Measurements from ENCODE around the gene SH3RF3.

SH3RF3 gene

GRCh38 chr2:109375131-109375561 lies 246.1 kb downstream of the SH3RF3 start:
- DNase-seq (ENCODE audit: low read depth, low spot score) = no peak

DNA sequence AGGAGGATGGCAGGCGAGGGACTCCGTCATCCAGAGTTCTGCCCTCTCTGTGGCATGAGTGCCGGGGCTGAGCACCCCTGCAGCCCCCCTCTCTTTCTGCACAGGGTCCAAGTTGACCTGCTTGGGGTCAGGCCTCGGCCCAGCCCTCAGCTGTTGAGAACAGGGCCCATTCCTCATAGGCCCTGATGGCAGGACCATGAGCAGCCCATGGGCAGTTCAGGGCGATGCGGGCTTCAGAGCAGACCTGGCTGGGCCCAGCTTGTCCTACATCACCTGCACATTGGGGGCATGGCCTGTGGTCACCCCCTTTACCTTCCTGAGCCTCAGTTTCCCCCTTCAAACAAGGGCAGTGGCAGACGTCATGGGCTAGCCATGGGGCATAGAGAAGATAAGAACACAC lies 246.7 kb downstream of the SH3RF3 start:
- DNase-seq (ENCODE audit: low read depth, low spot score) = no peak

- no peak for DNase-seq (ENCODE audit: low read depth, low spot score)
Measured at GRCh38 chr2:109376115-109376514, 247.1 kb downstream of the SH3RF3 start.

GRCh38 chr2:109376796-109377495 lies 247.9 kb downstream of the SH3RF3 start:
- no peak for DNase-seq (ENCODE audit: low read depth, low spot score)

GRCh38 chr2:109377976-109378375 lies 249.0 kb downstream of the SH3RF3 start:
- DNase-seq (ENCODE audit: low read depth, low spot score) = no peak

DNA sequence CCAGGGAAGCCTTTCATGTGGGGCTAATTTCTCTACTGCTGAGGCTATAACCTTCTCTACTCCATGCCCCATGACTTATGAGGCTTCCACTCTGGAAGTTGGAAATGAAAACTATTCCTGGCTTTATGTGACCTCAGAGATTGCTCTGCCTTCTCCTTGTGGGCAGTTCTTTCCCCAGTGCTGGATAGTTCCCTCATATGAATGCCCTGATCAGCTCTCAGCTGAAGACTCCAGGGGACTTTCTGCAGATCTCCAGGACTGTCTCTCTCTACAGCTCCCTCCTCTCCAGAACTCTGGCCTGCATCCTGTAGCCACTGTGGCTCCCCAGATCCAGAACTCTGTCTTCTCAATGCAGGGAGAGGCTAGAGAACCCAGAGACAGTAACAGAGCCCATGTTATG lies 249.7 kb downstream of the SH3RF3 start:
- DNase-seq (ENCODE audit: low read depth, low spot score) = no peak

DNA sequence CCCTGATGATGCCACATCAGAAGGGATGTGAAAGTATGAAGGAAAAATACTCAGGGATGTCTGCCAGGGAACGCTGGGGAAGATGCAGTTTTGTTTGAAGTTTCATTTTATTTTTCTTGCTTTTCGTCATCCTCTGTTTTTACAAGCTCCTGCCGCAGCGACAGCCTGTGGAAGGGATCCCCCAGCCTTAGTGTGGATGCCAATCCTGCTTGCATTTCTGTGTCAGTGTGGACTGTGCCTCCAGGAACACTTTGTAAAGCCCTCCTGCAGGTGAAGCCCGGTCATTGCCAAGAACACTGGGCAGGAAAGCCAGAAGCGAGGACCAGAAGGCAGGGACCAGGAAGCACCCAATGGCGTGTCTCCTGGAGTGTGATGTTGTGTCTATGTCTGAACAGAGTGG lies 250.5 kb downstream of the SH3RF3 start:
- no peak for DNase-seq (ENCODE audit: low read depth, low spot score)

DNA sequence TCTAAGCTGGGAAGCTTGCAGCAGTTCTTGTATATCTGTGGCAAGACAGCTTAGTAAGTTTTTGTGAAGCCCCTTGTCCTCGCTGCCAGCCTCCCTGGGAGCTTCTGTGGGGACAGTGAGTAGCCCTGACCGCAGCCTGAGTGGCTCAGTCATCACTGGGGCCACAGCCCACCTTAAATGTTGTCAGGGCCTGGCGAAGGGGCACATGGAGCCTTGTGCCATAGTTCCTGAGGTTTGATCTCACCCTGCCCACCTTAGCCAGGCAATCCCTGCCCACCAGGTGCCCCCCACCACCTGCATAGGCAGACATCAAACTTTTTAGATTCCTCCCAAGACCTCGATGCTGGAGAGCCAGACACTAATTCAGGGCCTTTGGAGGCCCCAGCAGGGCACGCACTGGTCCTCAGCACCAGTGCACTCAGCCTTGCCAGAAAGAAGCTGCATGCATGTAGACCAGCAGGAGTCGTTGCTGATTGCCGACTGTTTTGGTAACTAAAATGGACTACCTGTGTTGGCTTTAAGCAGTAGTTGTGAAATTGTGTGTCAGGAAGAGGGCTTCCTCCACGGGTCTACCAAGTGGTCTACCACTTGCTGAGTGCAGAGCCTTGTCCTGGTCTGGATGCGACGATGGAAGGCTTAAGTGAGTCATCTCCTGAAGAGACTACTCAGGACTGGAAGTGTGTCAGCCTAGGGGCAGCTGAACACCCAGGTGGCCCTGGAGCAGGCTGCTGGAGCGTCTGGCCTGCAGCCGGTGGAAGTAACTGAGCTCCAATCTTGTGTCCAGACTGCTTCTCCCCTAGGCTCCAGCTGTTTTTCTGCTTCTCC lies 251.7 kb downstream of the SH3RF3 start:
- no peak for DNase-seq (ENCODE audit: low read depth, low spot score)

DNA sequence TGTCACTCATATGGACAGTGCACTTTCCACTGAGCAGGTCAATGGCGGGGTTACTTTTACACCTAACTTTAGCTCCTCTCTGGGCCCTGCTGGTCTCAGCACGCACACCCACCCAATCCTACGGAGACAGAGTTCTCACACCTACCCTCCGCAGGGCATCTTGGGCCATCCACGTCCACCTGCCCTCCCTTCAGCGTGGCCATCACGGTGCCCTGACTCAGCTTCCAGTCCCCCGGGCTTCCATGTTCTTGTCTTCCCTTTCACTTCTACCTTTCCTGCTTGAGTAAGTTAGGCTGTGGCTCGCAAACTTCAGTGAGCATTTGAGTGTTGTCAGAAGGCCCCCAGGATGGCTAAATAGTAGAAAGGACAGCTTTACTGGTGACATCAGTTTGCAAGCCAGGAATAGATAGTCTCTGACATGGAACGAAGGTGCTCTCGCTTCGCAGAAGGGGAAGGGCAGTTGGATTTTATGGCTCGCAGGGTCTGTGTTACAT lies 252.4 kb downstream of the SH3RF3 start:
- no peak for DNase-seq (ENCODE audit: low read depth, low spot score)

DNA sequence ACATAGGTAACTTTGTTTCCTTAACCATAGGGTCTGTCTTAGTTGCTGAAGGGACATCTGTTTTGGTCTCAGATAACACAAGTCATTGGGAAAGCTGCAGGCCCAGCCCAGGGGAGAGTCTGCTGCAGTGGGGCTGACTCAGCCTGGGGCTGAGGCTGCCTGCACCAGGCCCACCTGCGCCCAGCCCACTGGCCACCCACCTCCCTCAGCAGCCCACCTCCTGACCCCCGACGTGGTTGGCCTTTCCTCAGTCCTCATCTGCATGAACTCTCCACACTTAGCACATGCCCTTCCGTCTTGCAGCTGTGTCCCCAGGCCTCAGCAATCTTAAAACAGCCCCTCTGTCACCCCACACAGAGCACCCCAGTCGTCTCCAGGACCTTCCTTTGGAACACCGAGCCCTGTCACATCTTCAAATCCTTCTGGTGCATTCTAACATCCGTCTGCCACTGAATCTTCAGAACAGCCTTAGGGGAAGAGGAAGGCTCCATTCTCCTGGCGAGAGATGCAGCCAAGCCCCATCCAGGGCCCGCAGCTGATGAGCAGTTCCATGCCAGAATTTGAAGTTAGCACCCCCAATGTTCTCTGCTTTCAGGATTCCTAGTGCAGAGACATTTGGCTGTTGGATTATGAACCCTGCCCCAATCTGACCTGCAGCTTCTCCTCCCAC lies 253.4 kb downstream of the SH3RF3 start:
- DNase-seq (ENCODE audit: low read depth, low spot score) = no peak

GRCh38 chr2:109382951-109383350 lies 253.9 kb downstream of the SH3RF3 start:
- DNase-seq (ENCODE audit: low read depth, low spot score) = peak; percentile 22

GRCh38 chr2:109383505-109384307 lies 254.7 kb downstream of the SH3RF3 start:
- DNase-seq (ENCODE audit: low read depth, low spot score) = no peak

DNA sequence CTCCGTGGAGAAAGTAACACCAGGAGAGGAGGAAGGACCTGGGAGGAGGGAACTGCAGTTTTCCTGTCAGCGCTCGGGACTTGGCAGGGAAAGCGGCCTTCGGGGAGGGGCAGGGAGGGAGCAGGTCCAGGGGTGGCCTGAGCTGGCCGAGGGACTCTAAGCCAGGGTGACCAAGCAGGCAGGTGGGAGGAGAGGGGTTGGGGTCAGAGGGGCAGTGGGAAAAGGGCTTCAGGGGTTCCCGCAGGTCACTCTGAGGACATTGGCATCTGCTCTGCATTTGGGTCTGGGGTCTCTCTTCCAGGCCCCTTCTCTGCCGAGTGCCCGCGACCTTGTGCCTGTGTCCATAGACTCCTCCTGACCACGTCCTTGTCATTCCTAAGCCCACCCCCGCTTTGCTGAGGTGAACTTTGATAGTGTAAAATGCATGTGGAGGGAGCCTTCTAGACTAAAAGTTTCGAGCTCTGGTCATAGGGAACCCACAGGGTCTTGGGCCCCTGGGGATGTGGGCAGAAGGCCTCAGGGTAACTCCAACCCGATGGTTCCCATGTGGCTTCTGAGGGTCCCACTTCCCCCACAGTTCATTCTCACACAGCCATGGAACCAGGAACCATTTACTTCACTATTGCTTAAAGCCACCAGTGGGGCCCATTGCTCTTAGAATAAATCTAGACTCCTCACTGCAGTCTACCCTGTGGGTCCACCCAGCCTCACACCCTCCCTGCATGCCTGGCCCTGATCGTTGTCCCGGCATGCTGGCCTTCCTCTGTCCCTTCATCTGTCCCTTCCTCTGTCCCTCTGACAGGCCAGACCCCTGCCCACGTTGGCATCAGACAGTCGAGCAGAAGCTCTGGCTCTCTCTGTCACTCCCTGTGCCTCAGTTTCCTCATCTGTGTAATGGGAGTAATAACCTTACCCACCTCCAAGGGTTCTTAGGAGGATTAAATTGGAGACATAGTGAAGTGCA lies 255.6 kb downstream of the SH3RF3 start:
- no peak for DNase-seq (ENCODE audit: low read depth, low spot score)

- DNase-seq (ENCODE audit: low read depth, low spot score) = no peak
Measured at GRCh38 chr2:109385506-109385905, 256.5 kb downstream of the SH3RF3 start.

- peak; percentile 60 for DNase-seq (ENCODE audit: low read depth, low spot score)
Measured at GRCh38 chr2:109386004-109386695, 257.1 kb downstream of the SH3RF3 start.

DNA sequence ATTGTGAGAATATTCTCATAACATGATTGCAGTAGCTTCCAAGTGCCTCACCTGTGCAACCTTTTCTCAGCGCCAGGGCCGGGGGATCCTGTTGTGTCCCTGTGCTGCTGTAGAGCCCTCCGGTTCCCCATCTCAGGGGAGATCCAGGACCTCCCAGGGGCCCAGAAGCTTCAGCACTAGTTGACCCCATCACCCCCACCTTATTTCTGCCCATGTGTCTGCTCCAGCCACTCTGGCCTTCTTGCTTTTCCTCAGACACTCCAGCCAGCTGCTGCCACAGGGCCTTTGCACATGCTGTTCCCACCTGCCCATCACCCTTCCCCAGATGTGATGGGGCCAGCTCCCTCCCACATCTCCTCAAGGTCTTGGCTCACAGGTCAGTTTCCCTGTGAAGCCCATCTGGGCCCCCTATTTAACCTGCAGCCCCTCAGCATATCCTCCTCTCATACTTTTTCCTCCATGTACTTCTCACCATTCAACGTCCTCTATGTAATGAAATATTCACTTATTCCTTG lies 258.3 kb downstream of the SH3RF3 start:
- DNase-seq (ENCODE audit: low read depth, low spot score) = no peak

- no peak for DNase-seq (ENCODE audit: low read depth, low spot score)
Measured at GRCh38 chr2:109387778-109388469, 258.9 kb downstream of the SH3RF3 start.

DNA sequence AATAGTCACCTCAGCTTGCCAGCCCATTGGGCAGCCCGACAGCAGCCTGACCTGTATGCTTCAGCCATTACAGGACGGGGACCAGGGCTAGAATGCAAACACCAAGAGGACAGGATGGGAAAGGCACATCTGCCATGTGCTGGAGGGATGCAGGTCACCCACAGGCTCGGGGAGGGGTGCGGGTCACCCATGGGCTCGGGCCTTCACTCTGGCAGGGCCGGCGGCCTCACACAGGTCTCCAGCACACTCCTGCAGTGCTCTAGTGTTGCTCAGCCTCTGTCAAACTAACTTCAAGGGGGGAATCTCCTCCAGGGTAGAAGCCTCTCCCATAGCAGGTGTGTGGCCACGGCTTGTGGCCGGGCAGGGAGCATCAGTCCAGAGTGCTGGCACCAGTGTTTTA lies 262.2 kb downstream of the SH3RF3 start:
- DNase-seq (ENCODE audit: low read depth, low spot score) = no peak

- no peak for DNase-seq (ENCODE audit: low read depth, low spot score)
Measured at GRCh38 chr2:109392140-109392539, 263.1 kb downstream of the SH3RF3 start.
